Measurements from ENCODE around the gene FOS.

DNA sequence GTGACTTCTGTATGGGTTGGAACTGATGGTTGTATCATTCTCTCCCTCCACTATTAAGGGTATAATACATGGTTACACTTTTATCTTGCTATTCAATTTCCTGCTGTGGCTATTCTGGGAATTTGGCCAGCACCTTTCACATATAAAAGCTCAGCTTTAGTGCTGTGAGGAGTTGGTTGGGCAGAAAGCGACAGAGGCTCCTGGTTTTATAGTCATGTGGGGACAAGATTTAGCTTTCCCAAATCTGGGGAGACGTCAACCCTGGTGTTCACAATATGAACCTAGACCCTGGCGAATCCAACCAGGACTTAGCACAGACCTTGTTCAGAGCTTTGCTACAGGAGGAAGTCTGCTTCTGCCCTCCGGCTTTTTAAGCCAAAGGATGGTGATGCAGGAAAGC is 36.5 kb downstream of the FOS start:
- TF ChIP-seq, protein P1, sequence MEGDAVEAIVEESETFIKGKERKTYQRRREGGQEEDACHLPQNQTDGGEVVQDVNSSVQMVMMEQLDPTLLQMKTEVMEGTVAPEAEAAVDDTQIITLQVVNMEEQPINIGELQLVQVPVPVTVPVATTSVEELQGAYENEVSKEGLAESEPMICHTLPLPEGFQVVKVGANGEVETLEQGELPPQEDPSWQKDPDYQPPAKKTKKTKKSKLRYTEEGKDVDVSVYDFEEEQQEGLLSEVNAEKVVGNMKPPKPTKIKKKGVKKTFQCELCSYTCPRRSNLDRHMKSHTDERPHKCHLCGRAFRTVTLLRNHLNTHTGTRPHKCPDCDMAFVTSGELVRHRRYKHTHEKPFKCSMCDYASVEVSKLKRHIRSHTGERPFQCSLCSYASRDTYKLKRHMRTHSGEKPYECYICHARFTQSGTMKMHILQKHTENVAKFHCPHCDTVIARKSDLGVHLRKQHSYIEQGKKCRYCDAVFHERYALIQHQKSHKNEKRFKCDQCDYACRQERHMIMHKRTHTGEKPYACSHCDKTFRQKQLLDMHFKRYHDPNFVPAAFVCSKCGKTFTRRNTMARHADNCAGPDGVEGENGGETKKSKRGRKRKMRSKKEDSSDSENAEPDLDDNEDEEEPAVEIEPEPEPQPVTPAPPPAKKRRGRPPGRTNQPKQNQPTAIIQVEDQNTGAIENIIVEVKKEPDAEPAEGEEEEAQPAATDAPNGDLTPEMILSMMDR (IDR thresholded peaks at IDR 0.05; ENCODE audit: low read depth, low read length, missing input control), result no peak
- TF ChIP-seq, protein P2, sequence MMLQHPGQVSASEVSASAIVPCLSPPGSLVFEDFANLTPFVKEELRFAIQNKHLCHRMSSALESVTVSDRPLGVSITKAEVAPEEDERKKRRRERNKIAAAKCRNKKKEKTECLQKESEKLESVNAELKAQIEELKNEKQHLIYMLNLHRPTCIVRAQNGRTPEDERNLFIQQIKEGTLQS (IDR thresholded peaks at IDR 0.05), result no peak
- TF ChIP-seq GABPA (IDR thresholded peaks at IDR 0.05 in 1 of 2, conservative IDR thresholded peaks at IDR 0.05 in 1 of 2) (no peak), RAD21 (IDR thresholded peaks at IDR 0.05) (peak; percentile 19 to 27), YY1 (IDR thresholded peaks at IDR 0.05) (no peak), TAF1 (conservative IDR thresholded peaks at IDR 0.05) (no peak), JUND (IDR thresholded peaks at IDR 0.05) (no peak), EGR1 (IDR thresholded peaks at IDR 0.05; ENCODE audit: low read depth in 2 of 2) (no peak), HNF4G (IDR thresholded peaks at IDR 0.05) (no peak), FOXA1 (IDR thresholded peaks at IDR 0.05) (no peak), SP1 (IDR thresholded peaks at IDR 0.05) (no peak)
- TF ChIP-seq, protein P3, sequence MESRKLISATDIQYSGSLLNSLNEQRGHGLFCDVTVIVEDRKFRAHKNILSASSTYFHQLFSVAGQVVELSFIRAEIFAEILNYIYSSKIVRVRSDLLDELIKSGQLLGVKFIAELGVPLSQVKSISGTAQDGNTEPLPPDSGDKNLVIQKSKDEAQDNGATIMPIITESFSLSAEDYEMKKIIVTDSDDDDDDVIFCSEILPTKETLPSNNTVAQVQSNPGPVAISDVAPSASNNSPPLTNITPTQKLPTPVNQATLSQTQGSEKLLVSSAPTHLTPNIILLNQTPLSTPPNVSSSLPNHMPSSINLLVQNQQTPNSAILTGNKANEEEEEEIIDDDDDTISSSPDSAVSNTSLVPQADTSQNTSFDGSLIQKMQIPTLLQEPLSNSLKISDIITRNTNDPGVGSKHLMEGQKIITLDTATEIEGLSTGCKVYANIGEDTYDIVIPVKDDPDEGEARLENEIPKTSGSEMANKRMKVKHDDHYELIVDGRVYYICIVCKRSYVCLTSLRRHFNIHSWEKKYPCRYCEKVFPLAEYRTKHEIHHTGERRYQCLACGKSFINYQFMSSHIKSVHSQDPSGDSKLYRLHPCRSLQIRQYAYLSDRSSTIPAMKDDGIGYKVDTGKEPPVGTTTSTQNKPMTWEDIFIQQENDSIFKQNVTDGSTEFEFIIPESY (IDR thresholded peaks at IDR 0.05), result no peak
- TF ChIP-seq, protein P4, sequence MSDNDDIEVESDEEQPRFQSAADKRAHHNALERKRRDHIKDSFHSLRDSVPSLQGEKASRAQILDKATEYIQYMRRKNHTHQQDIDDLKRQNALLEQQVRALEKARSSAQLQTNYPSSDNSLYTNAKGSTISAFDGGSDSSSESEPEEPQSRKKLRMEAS (IDR thresholded peaks at IDR 0.05), result no peak
- TF ChIP-seq, protein P5, sequence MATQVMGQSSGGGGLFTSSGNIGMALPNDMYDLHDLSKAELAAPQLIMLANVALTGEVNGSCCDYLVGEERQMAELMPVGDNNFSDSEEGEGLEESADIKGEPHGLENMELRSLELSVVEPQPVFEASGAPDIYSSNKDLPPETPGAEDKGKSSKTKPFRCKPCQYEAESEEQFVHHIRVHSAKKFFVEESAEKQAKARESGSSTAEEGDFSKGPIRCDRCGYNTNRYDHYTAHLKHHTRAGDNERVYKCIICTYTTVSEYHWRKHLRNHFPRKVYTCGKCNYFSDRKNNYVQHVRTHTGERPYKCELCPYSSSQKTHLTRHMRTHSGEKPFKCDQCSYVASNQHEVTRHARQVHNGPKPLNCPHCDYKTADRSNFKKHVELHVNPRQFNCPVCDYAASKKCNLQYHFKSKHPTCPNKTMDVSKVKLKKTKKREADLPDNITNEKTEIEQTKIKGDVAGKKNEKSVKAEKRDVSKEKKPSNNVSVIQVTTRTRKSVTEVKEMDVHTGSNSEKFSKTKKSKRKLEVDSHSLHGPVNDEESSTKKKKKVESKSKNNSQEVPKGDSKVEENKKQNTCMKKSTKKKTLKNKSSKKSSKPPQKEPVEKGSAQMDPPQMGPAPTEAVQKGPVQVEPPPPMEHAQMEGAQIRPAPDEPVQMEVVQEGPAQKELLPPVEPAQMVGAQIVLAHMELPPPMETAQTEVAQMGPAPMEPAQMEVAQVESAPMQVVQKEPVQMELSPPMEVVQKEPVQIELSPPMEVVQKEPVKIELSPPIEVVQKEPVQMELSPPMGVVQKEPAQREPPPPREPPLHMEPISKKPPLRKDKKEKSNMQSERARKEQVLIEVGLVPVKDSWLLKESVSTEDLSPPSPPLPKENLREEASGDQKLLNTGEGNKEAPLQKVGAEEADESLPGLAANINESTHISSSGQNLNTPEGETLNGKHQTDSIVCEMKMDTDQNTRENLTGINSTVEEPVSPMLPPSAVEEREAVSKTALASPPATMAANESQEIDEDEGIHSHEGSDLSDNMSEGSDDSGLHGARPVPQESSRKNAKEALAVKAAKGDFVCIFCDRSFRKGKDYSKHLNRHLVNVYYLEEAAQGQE (IDR thresholded peaks at IDR 0.05), result no peak

Measured in liver (tissue), 3 donors.